Measurements from ENCODE around the gene MED12L.

GRCh38 chr3:151350656-151351055 is 265.2 kb downstream of the MED12L start:
- TF ChIP-seq GATA2 (IDR thresholded peaks at IDR 0.05; ENCODE audit: low read depth, low read length), result no peak
- no peak for TF ChIP-seq GATA3 (IDR thresholded peaks at IDR 0.05; ENCODE audit: low read depth, low read length)
